Midbrain (tissue), 1 donor: ENCODE data around the gene HHATL.

Source experiments
- DNase-seq: peaks from one replicate; lab custom pipeline; 2025; lab: John Stamatoyannopoulos, UW

HHATL gene

GRCh38 chr3:42652611-42653302 lies 49.8 kb downstream of the HHATL start:
- peak; percentile 41 for DNase-seq

GRCh38 chr3:42652251-42652610 lies 50.4 kb downstream of the HHATL start:
- DNase-seq = no peak

GRCh38 chr3:42651248-42652091 lies 51.1 kb downstream of the HHATL start:
- DNase-seq = no peak

- DNase-seq = no peak
Observed at GRCh38 chr3:42649783-42650182, 52.8 kb downstream of the HHATL start.

GRCh38 chr3:42649006-42649405 lies 53.6 kb downstream of the HHATL start:
- DNase-seq = no peak

- no peak for DNase-seq
Observed at GRCh38 chr3:42647821-42648459, 54.7 kb downstream of the HHATL start.
